ENCODE results near the gene MRM3. TPM values are rescaled to one million over a fixed set of nuclear protein-coding genes. Genes with fewer than 3 reads are reported as not detected.

MRM3 gene
- polyA plus RNA-seq, 1 donor from 2014 or later: 20.0 TPM

- Histone ChIP-seq H3K9me2 (ENCODE audit: insufficient read depth, low read length) (no peaks in the 10 kb centered on the region), H3K4me2 (ENCODE audit: low read length) (no peak overlapping the region), H4K20me1 (ENCODE audit: insufficient read depth) (no peaks in the 10 kb centered on the region), H3K36me3 (ENCODE audit: insufficient read depth, low read length) (no peaks in the 10 kb centered on the region), H3K79me2 (replicated peaks; ENCODE audit: insufficient read depth, low read length) (no peaks in the 10 kb centered on the region), H3F3A (ENCODE audit: insufficient read depth, low read length, poor library complexity, severe bottlenecking) (no peaks in the 10 kb centered on the region), H2AFZ (ENCODE audit: low read depth, low read length) (no peak overlapping the region), H3K4me3 (ENCODE audit: low read length) (no peak overlapping the region), H3K27ac (ENCODE audit: low read length) (no peak overlapping the region), H3K9me3 (ENCODE audit: low read length) (no peaks in the 10 kb centered on the region), H3K27me3 (ENCODE audit: insufficient read depth, low read depth, low read length) (no peaks in the 10 kb centered on the region), H3K9ac (ENCODE audit: low read length) (no peak overlapping the region)
- no peak for TF ChIP-seq EP300 (conservative IDR thresholded peaks at IDR 0.05; ENCODE audit: poor library complexity, severe bottlenecking)
- no peak for TF ChIP-seq EZH2 (IDR thresholded peaks at IDR 0.05; ENCODE audit: borderline replicate concordance, insufficient read depth, low read length, poor library complexity, severe bottlenecking)
- TF ChIP-seq TAF1 (IDR thresholded peaks at IDR 0.05; ENCODE audit: low read depth): no peak
- TF ChIP-seq, protein P1, sequence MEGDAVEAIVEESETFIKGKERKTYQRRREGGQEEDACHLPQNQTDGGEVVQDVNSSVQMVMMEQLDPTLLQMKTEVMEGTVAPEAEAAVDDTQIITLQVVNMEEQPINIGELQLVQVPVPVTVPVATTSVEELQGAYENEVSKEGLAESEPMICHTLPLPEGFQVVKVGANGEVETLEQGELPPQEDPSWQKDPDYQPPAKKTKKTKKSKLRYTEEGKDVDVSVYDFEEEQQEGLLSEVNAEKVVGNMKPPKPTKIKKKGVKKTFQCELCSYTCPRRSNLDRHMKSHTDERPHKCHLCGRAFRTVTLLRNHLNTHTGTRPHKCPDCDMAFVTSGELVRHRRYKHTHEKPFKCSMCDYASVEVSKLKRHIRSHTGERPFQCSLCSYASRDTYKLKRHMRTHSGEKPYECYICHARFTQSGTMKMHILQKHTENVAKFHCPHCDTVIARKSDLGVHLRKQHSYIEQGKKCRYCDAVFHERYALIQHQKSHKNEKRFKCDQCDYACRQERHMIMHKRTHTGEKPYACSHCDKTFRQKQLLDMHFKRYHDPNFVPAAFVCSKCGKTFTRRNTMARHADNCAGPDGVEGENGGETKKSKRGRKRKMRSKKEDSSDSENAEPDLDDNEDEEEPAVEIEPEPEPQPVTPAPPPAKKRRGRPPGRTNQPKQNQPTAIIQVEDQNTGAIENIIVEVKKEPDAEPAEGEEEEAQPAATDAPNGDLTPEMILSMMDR (IDR thresholded peaks at IDR 0.05; ENCODE audit: poor library complexity, severe bottlenecking): no peak
- TF ChIP-seq, protein P2, sequence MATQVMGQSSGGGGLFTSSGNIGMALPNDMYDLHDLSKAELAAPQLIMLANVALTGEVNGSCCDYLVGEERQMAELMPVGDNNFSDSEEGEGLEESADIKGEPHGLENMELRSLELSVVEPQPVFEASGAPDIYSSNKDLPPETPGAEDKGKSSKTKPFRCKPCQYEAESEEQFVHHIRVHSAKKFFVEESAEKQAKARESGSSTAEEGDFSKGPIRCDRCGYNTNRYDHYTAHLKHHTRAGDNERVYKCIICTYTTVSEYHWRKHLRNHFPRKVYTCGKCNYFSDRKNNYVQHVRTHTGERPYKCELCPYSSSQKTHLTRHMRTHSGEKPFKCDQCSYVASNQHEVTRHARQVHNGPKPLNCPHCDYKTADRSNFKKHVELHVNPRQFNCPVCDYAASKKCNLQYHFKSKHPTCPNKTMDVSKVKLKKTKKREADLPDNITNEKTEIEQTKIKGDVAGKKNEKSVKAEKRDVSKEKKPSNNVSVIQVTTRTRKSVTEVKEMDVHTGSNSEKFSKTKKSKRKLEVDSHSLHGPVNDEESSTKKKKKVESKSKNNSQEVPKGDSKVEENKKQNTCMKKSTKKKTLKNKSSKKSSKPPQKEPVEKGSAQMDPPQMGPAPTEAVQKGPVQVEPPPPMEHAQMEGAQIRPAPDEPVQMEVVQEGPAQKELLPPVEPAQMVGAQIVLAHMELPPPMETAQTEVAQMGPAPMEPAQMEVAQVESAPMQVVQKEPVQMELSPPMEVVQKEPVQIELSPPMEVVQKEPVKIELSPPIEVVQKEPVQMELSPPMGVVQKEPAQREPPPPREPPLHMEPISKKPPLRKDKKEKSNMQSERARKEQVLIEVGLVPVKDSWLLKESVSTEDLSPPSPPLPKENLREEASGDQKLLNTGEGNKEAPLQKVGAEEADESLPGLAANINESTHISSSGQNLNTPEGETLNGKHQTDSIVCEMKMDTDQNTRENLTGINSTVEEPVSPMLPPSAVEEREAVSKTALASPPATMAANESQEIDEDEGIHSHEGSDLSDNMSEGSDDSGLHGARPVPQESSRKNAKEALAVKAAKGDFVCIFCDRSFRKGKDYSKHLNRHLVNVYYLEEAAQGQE (IDR thresholded peaks at IDR 0.05; ENCODE audit: borderline replicate concordance): no peak
- TF ChIP-seq RAD21 (conservative IDR thresholded peaks at IDR 0.05): no peak
- no peak for TF ChIP-seq MXI1 (conservative IDR thresholded peaks at IDR 0.05; ENCODE audit: poor library complexity, severe bottlenecking)
- no peak for TF ChIP-seq SMC3 (conservative IDR thresholded peaks at IDR 0.05; ENCODE audit: poor library complexity)
- TF ChIP-seq POLR2AphosphoS5 (IDR thresholded peaks at IDR 0.05): no peak
These were observed 39.0 kb upstream of the MRM3 start for GRCh38 chr17:743139-743538.

DNA sequence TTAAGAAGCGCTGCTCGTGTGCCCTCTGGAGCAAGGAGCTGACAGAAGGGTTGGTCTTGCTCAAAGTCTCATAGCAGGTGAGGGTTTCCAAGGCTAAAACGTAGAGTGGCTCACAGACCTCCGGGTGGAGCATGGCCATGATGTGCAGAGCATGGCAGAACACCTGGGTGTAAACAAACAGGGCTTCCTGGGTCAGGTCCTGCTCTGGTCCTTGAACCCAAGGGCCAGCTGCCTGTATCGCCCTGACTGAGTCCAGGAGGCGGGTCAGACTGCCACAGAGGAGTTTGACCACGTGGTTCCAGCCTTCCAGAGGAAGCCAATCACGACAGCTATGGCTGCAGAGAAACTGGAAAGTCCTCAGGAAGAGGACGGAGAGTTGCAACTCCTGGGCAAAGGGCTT lies 37.2 kb upstream of the MRM3 start:
- TF ChIP-seq EZH2 (IDR thresholded peaks at IDR 0.05; ENCODE audit: borderline replicate concordance, insufficient read depth, low read length, poor library complexity, severe bottlenecking) (no peak), MXI1 (conservative IDR thresholded peaks at IDR 0.05; ENCODE audit: poor library complexity, severe bottlenecking) (no peak), SMC3 (conservative IDR thresholded peaks at IDR 0.05; ENCODE audit: poor library complexity) (no peak), POLR2AphosphoS5 (IDR thresholded peaks at IDR 0.05) (no peak), EP300 (conservative IDR thresholded peaks at IDR 0.05; ENCODE audit: poor library complexity, severe bottlenecking) (no peak), RAD21 (conservative IDR thresholded peaks at IDR 0.05) (no peak), TAF1 (IDR thresholded peaks at IDR 0.05; ENCODE audit: low read depth) (no peak)
- TF ChIP-seq, protein P1 (IDR thresholded peaks at IDR 0.05; ENCODE audit: poor library complexity, severe bottlenecking): no peak
- TF ChIP-seq, protein P2 (IDR thresholded peaks at IDR 0.05; ENCODE audit: borderline replicate concordance): no peak
- H3K9ac ChIP-seq (ENCODE audit: low read length): no peak overlapping the region
- no peaks in the 10 kb centered on the region for H3F3A ChIP-seq (ENCODE audit: insufficient read depth, low read length, poor library complexity, severe bottlenecking)
- H2AFZ ChIP-seq (ENCODE audit: low read depth, low read length): no peak overlapping the region
- H3K79me2 ChIP-seq (replicated peaks; ENCODE audit: insufficient read depth, low read length): peaks cover 4% of the 10 kb centered on the region
- no peak overlapping the region for H3K27ac ChIP-seq (ENCODE audit: low read length)
- H4K20me1 ChIP-seq (ENCODE audit: insufficient read depth): no peaks in the 10 kb centered on the region
- no peak overlapping the region for H3K4me3 ChIP-seq (ENCODE audit: low read length)
- no peaks in the 10 kb centered on the region for H3K36me3 ChIP-seq (ENCODE audit: insufficient read depth, low read length)
- no peaks in the 10 kb centered on the region for H3K9me3 ChIP-seq (ENCODE audit: low read length)
- no peaks in the 10 kb centered on the region for H3K9me2 ChIP-seq (ENCODE audit: insufficient read depth, low read length)
- H3K4me2 ChIP-seq (ENCODE audit: low read length): no peak overlapping the region
- H3K27me3 ChIP-seq (ENCODE audit: insufficient read depth, low read depth, low read length): no peaks in the 10 kb centered on the region
